ENCODE data around the gene CD160. TPM values are rescaled to one million over a fixed set of nuclear protein-coding genes. Genes with fewer than 3 reads are reported as not detected.
"Not testable (repeated sequence)": the region's sequence is repeated elsewhere in the genome, so short reads cannot be mapped to it uniquely, and the experiment has no call there.

Gene CD160
- total RNA-seq, 1 experiment from 2014 or later, result not detected

DNA sequence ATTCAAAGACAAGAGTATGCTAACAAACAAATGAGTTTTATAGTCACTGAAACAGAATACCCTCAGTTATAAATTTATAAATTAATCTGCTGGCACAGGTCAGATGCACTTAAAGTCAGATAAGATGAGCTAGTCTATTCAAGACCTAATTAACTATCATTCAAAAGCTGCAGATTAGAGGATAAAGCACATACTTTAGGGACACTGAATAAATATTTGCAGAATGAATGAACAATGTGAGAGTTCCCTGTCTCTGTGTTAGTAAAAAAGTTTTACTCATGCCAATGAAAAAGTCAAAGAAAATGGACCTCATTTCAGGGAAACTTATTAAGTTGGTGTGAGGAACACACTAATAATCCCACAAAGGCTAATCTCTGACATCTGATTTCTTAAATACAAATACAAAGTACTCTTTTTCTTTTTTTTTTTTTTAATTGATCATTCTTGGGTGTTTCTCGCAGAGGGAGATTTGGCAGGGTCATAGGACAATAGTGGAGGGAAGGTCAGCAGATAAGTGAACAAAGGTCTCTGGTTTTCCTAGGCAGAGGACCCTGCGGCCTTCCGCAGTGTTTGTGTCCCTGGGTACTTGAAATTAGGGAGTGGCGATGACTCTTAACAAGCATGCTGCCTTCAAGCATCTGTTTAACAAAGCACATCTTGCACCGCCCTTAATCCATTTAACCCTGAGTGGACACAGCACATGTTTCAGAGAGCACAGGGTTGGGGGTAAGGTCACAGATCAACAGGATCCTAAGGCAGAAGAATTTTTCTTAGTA, 46.5 kb downstream of the CD160 start:
- BruUV-seq (replicated peaks); POLR2A ChIA-PET (ENCODE audit: low non-redundant PET); intact Hi-C loops (cut with micrococcal nuclease; ENCODE audit: unreplicated experiment); H3K4me3 ChIP-seq (ENCODE audit: low read depth, low read length, poor library complexity, severe bottlenecking); DNase-seq (ENCODE audit: low spot score); H3K4me1 ChIP-seq (ENCODE audit: insufficient read depth, low read length, poor library complexity, severe bottlenecking); H3K36me3 ChIP-seq (ENCODE audit: insufficient read depth, low read length, poor library complexity, severe bottlenecking); H3K27ac ChIP-seq (ENCODE audit: low read depth, low read length, poor library complexity, severe bottlenecking); H3K9me3 ChIP-seq (ENCODE audit: low read depth, low read length, poor library complexity, severe bottlenecking); CTCF ChIA-PET; H3K27me3 ChIP-seq (replicated peaks; ENCODE audit: insufficient read depth, low read depth, low read length, poor library complexity): not testable (repeated sequence)

GRCh38 chr1:145766926-145767325, 47.6 kb downstream of the CD160 start:
- H3K4me3 ChIP-seq (ENCODE audit: low read depth, low read length, poor library complexity, severe bottlenecking); H3K9me3 ChIP-seq (ENCODE audit: low read depth, low read length, poor library complexity, severe bottlenecking); BruUV-seq (replicated peaks); intact Hi-C loops (cut with micrococcal nuclease; ENCODE audit: unreplicated experiment); DNase-seq (ENCODE audit: low spot score); POLR2A ChIA-PET (ENCODE audit: low non-redundant PET); H3K4me1 ChIP-seq (ENCODE audit: insufficient read depth, low read length, poor library complexity, severe bottlenecking); H3K27me3 ChIP-seq (replicated peaks; ENCODE audit: insufficient read depth, low read depth, low read length, poor library complexity); H3K36me3 ChIP-seq (ENCODE audit: insufficient read depth, low read length, poor library complexity, severe bottlenecking); H3K27ac ChIP-seq (ENCODE audit: low read depth, low read length, poor library complexity, severe bottlenecking); CTCF ChIA-PET: not testable (repeated sequence)

DNA sequence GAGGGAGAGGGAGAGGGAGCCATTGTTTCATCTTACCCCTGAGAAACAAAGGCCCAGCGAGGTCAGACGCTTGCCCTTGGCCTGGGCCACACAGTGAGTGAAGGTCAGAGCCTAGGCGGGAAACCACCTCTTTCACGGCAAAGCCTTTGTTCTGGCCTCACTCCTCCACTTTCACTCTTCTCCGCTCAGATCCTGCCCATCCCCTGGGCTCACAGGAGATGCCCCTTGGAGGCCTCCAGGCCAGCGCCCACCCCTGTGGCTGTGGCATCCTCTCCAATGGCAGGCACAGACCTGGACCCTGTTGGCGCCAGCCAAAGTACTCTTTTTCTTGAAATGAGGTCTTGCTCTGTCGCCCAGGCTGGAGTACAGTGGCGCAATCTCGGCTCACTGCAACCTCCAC, 48.7 kb downstream of the CD160 start:
- intact Hi-C loops (cut with micrococcal nuclease; ENCODE audit: unreplicated experiment); H3K27ac ChIP-seq (ENCODE audit: low read depth, low read length, poor library complexity, severe bottlenecking); H3K4me1 ChIP-seq (ENCODE audit: insufficient read depth, low read length, poor library complexity, severe bottlenecking); H3K36me3 ChIP-seq (ENCODE audit: insufficient read depth, low read length, poor library complexity, severe bottlenecking); H3K9me3 ChIP-seq (ENCODE audit: low read depth, low read length, poor library complexity, severe bottlenecking); BruUV-seq (replicated peaks); POLR2A ChIA-PET (ENCODE audit: low non-redundant PET); H3K4me3 ChIP-seq (ENCODE audit: low read depth, low read length, poor library complexity, severe bottlenecking); H3K27me3 ChIP-seq (replicated peaks; ENCODE audit: insufficient read depth, low read depth, low read length, poor library complexity); CTCF ChIA-PET; DNase-seq (ENCODE audit: low spot score): not testable (repeated sequence)

DNA sequence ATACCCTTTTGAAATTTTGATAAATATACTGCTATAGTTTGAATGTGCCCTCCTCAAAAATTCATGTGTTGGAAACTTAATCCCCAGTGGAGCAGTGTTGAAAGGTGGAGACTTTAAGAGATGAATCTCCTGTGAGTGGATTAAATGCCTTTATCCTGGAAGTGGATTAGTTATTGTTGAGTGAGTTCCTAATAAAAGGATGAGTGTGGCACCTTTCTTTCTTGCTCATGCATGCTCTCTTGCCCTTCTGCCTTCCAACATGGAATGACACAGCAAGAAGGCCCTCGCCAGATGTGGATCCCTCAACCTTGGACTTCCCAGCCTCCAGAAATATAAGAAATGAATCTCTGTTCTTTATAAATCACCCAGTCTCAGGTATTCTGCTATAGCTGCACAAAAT, 51.8 kb downstream of the CD160 start:
- Histone ChIP-seq H3K4me1 (ENCODE audit: insufficient read depth, low read length, poor library complexity, severe bottlenecking) (no peaks in the 10 kb centered on the region), H3K9me3 (ENCODE audit: low read depth, low read length, poor library complexity, severe bottlenecking) (no peaks in the 10 kb centered on the region), H3K27ac (ENCODE audit: low read depth, low read length, poor library complexity, severe bottlenecking) (no peak overlapping the region), H3K27me3 (replicated peaks; ENCODE audit: insufficient read depth, low read depth, low read length, poor library complexity) (no peaks in the 10 kb centered on the region), H3K4me3 (ENCODE audit: low read depth, low read length, poor library complexity, severe bottlenecking) (no peak overlapping the region), H3K36me3 (ENCODE audit: insufficient read depth, low read length, poor library complexity, severe bottlenecking) (peaks cover 7% of the 10 kb centered on the region)
- intact Hi-C loops (cut with micrococcal nuclease; ENCODE audit: unreplicated experiment), result no loop called here
- CTCF ChIA-PET, result no interaction called here
- POLR2A ChIA-PET (ENCODE audit: low non-redundant PET), result no interaction called here
- TF ChIP-seq CTCF (conservative IDR thresholded peaks at IDR 0.05; ENCODE audit: low read depth, low read length) (no peak), EZH2 (IDR thresholded peaks at IDR 0.05; ENCODE audit: borderline replicate concordance, low read depth, low read length, poor library complexity, severe bottlenecking) (no peak)
- DNase-seq (ENCODE audit: low spot score), result no peak
- BruUV-seq (replicated peaks), result no TSS peak

Data from A673 (cell line).